Breast epithelium (tissue), 4 donors: ENCODE data around the gene DDX24. TPM values are rescaled to one million over a fixed set of nuclear protein-coding genes. Genes with fewer than 3 reads are reported as not detected.
A peak's percentile ranks its signal among the peaks of the same experiment; 100 is the strongest.

ENCODE experiments used
- DNase-seq, 2 donors: peaks; one replicate each; pipeline ENCODE4 v3.0.0-alpha.2; 2019; ENCODE audit warnings: low spot score in 2 of 2
- H3K27ac ChIP-seq, 2 donors: fragments of 200-600 bp; sonication (generic) in 1 of 2; one replicate each; pipeline ENCODE4 v1.5.1; 2016 to 2019; ENCODE audit warnings: mild to moderate bottlenecking in 1 of 2
- H3K27me3 ChIP-seq, 2 donors: fragments of 200-600 bp; sonication (generic) in 1 of 2; one replicate each; pipeline versions ENCODE4 v1.5.1 to v1.6.0; 2017 to 2019; ENCODE audit warnings: control low read depth in 1 of 2, mild to moderate bottlenecking in 1 of 2
- H3K36me3 ChIP-seq: fragments of 200-600 bp; one replicate; pipeline ENCODE4 v1.5.1; 2019
- H3K4me1 ChIP-seq, 2 donors: fragments of 200-600 bp; sonication (generic); one replicate each; pipeline ENCODE4 v1.5.1; 2016 to 2019; ENCODE audit warnings: control low read depth in 1 of 2
- H3K4me3 ChIP-seq, 3 donors: fragments of 200-600 bp; sonication (generic); 1 replicate in 2 of 3; 2 replicates in 1 of 3; pipeline ENCODE4 v1.5.1; 2016 to 2019; ENCODE audit warnings: mild to moderate bottlenecking in 3 of 3, moderate library complexity in 2 of 3
- H3K9me3 ChIP-seq, 2 donors: fragments of 200-600 bp; sonication (generic) in 1 of 2; one replicate each; pipeline ENCODE4 v1.5.1; 2016 to 2019; ENCODE audit warnings: control low read depth in 1 of 2
- CTCF ChIP-seq, 3 donors: fragments of 450-650 bp; IDR thresholded peaks; one replicate each; pipeline ENCODE4 v1.5.1; 2016 to 2017; ENCODE audit warnings: antibody characterized with exemption in 3 of 3, mild to moderate bottlenecking in 3 of 3, moderate library complexity in 3 of 3
- POLR2A ChIP-seq: fragments of 450-650 bp; IDR thresholded peaks from one replicate; pipeline ENCODE4 v1.6.1; 2016; ENCODE audit warnings: antibody characterized with exemption, mild to moderate bottlenecking, moderate library complexity
- POLR2AphosphoS5 ChIP-seq, 3 donors: sonication (generic); formaldehyde crosslinking; IDR thresholded peaks; one replicate each; pipeline ENCODE4 v1.6.1; 2017; ENCODE audit warnings: antibody characterized with exemption in 3 of 3
- intact Hi-C: fragments of 100-400 bp; cut with DNase I; formaldehyde crosslinking; loops from one replicate; pipeline ENCODE4 v1.15.1; 2023; ENCODE audit warnings: low total_unique reads
- total RNA-seq, 3 donors: library from RNA; depleted of rRNA; stranded (reverse); fragments of >200 nt; gene quantifications; one replicate each; pipeline ENCODE4 v1.1.0, GENCODE V29; 2016

Gene DDX24
- total RNA-seq, 3 donors from 2014 or later: 156 to 201 (median 172) TPM

DNA sequence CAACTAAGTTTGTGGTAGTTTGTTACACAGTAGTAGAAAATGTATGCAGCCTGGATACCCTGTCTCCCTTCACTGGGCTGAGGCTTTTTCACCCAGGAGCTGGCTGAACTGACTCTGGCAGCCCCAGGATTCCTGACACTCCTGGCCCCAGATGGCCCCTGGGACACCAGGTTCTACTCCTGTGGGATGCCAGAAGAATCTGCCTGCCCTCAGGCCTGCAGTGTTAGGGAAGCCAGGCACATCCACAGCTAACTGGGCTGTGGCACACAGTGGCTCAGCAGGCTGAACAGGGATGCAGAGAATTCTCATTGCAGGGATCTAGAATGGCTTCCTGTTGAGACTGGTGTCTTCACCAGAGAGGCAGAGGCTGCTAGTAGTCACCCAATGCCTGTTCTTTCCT lies 38.1 kb upstream of the DDX24 start:
- no peak for TF ChIP-seq POLR2A
- TF ChIP-seq POLR2AphosphoS5 (IDR thresholded peaks at IDR 0.05): no peak
- no peak for TF ChIP-seq CTCF (IDR thresholded peaks at IDR 0.05)
- H3K36me3 ChIP-seq: no peaks in the 10 kb centered on the region
- no peak overlapping the region for H3K4me3 ChIP-seq
- no peaks in the 10 kb centered on the region for H3K4me1 ChIP-seq
- intact Hi-C loops: no loop called here
- H3K27ac ChIP-seq: no peak overlapping the region
- DNase-seq: no peak
- peaks cover 8 to 17% of the 10 kb centered on the region in 2 donors for H3K9me3 ChIP-seq
- H3K27me3 ChIP-seq: no peaks in the 10 kb centered on the region

DNA sequence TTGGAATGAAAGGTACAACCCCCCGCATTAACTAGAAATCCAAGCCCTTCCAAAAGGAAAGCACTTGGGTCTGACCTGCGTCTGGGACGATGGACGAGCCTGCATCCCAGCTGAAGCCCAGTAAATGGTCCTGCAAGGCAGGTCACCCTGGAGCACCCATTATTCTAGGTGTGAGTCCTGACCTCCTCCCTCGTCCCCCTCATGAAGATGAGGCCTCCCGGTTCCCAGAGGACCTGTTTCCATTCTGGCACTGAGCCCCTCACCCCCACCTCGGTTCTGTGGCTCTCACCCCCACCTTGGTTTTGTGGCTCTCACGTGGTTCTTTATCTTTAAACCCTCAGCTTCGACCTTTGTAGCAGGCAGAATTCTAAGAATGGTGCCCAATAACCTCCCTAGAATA lies 36.9 kb upstream of the DDX24 start:
- intact Hi-C loops: no loop called here
- DNase-seq: no peak
- peaks cover 8 to 17% of the 10 kb centered on the region in 2 donors for H3K9me3 ChIP-seq
- no peaks in the 10 kb centered on the region for H3K36me3 ChIP-seq
- H3K4me1 ChIP-seq: no peaks in the 10 kb centered on the region
- no peak overlapping the region for H3K4me3 ChIP-seq
- TF ChIP-seq CTCF (IDR thresholded peaks at IDR 0.05) (no peak), POLR2A (no peak), POLR2AphosphoS5 (IDR thresholded peaks at IDR 0.05) (no peak)
- no peaks in the 10 kb centered on the region for H3K27me3 ChIP-seq
- no peak overlapping the region for H3K27ac ChIP-seq

DNA sequence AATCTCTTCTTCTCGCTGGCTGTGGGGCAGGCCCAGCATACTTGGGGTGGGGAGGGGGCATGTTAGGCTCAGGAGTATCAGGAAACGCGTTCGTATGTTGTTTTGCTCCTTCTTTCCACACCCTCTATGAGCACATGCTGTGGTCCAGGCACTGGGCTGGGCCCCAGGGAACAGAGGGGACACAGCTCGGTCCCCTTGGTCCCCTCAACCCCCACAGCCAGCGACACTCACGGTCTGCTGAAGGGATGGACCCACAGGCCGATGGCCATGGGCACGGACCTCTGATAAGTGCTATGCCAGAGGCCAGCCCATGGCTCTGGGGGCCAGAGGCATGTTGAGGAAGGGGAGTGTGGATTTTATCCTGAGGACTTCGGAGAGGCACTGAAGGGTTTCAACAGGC lies 35.7 kb upstream of the DDX24 start:
- TF ChIP-seq POLR2AphosphoS5 (IDR thresholded peaks at IDR 0.05) (no peak), POLR2A (no peak), CTCF (IDR thresholded peaks at IDR 0.05) (no peak)
- no peaks in the 10 kb centered on the region for H3K36me3 ChIP-seq
- H3K4me3 ChIP-seq: no peak overlapping the region
- H3K4me1 ChIP-seq: no peaks in the 10 kb centered on the region
- peaks cover 8 to 17% of the 10 kb centered on the region in 2 donors for H3K9me3 ChIP-seq
- no peak for DNase-seq
- no peaks in the 10 kb centered on the region for H3K27me3 ChIP-seq
- intact Hi-C loops: no loop called here
- no peak overlapping the region for H3K27ac ChIP-seq

GRCh38 chr14:94115631-94116030 lies 34.6 kb upstream of the DDX24 start:
- Histone ChIP-seq H3K36me3 (no peaks in the 10 kb centered on the region), H3K27ac (peak overlapping the region in 1 of 2 donors; percentile 87), H3K4me1 (no peaks in the 10 kb centered on the region), H3K27me3 (no peaks in the 10 kb centered on the region), H3K9me3 (peaks cover 6 to 10% of the 10 kb centered on the region in 2 donors), H3K4me3 (no peak overlapping the region)
- DNase-seq: no peak
- intact Hi-C loops: no loop called here
- no peak for TF ChIP-seq POLR2A
- no peak for TF ChIP-seq CTCF (IDR thresholded peaks at IDR 0.05)
- no peak for TF ChIP-seq POLR2AphosphoS5 (IDR thresholded peaks at IDR 0.05)

- H3K36me3 ChIP-seq: no peaks in the 10 kb centered on the region
- intact Hi-C loops: no loop called here
- TF ChIP-seq CTCF (IDR thresholded peaks at IDR 0.05) (no peak), POLR2AphosphoS5 (IDR thresholded peaks at IDR 0.05) (peak in 1 of 3 donors; percentile 16), POLR2A (no peak)
- H3K9me3 ChIP-seq: peaks cover 5 to 8% of the 10 kb centered on the region in 2 donors
- H3K4me3 ChIP-seq: peak overlapping the region in 1 of 3 donors; percentile 25
- DNase-seq: no peak
- no peaks in the 10 kb centered on the region for H3K27me3 ChIP-seq
- peak overlapping the region; percentile 12 to 87 for H3K27ac ChIP-seq
- H3K4me1 ChIP-seq: no peaks in the 10 kb centered on the region
Observed at GRCh38 chr14:94115058-94115591, 34.1 kb upstream of the DDX24 start.
